Neural cell (in vitro differentiated cells): ENCODE data around the gene CALHM1. TPM values are rescaled to one million over a fixed set of nuclear protein-coding genes. Genes with fewer than 3 reads are reported as not detected.

Experiments used
- H2AFZ ChIP-seq: fragments of 200-600, 300-800 bp; sonication (generic), shearing (Covaris generic); 2 replicates; pipeline ENCODE4 v1.6.0; 2014; ENCODE audit warnings: low read depth, mild to moderate bottlenecking, antibody characterized with exemption, low read length, moderate library complexity
- H3F3A ChIP-seq: fragments of 200-600 bp; shearing (Covaris generic); 2 replicates; pipeline ENCODE4 v1.6.1; 2016; ENCODE audit warnings: mild to moderate bottlenecking, moderate library complexity, mixed read lengths, antibody characterized with exemption, low read length; ENCODE audit not compliant: insufficient read depth, poor library complexity, severe bottlenecking
- H3K27ac ChIP-seq: fragments of 200-600, 300-800 bp; sonication (generic), shearing (Covaris generic); 2 replicates; pipeline ENCODE4 v1.5.1; 2014; ENCODE audit warnings: mild to moderate bottlenecking, low read length, moderate library complexity
- H3K27me3 ChIP-seq: fragments of 300-800, 200-600 bp; sonication (generic), shearing (Covaris generic); 2 replicates; pipeline ENCODE4 v1.6.0; 2014; ENCODE audit warnings: mild to moderate bottlenecking, low read depth, low read length, moderate library complexity; ENCODE audit not compliant: insufficient read depth
- H3K36me3 ChIP-seq: fragments of 300-800, 200-600 bp; sonication (generic), shearing (Covaris generic); 2 replicates; pipeline ENCODE4 v1.5.1; 2014; ENCODE audit warnings: mild to moderate bottlenecking, antibody characterized with exemption, low read length, moderate library complexity; ENCODE audit not compliant: insufficient read depth
- H3K4me2 ChIP-seq: fragments of 300-800, 200-600 bp; sonication (generic), shearing (Covaris generic); 2 replicates; pipeline ENCODE4 v1.6.0; 2014; ENCODE audit warnings: mild to moderate bottlenecking, low read length
- H3K4me3 ChIP-seq: fragments of 300-800, 200-600 bp; sonication (generic), shearing (Covaris generic); 2 replicates; pipeline ENCODE4 v1.5.1; 2014; ENCODE audit warnings: mild to moderate bottlenecking, low read length, moderate library complexity
- H3K79me2 ChIP-seq: fragments of 200-600 bp; shearing (Covaris generic); replicated peaks from 2 replicates; pipeline ENCODE4 v1.6.0; 2014; ENCODE audit warnings: mild to moderate bottlenecking, low read length, moderate library complexity; ENCODE audit not compliant: insufficient read depth
- H3K9ac ChIP-seq: fragments of 300-800, 200-600 bp; sonication (generic), shearing (Covaris generic); 2 replicates; pipeline ENCODE4 v1.6.1; 2016; ENCODE audit warnings: mild to moderate bottlenecking, low read length, mixed read lengths
- H3K9me2 ChIP-seq: fragments of 200-600 bp; shearing (Covaris generic); 2 replicates; pipeline ENCODE4 v1.6.1; 2016; ENCODE audit warnings: mild to moderate bottlenecking, low read length, mixed read lengths; ENCODE audit not compliant: insufficient read depth
- H3K9me3 ChIP-seq: fragments of 200-600, 300-800 bp; sonication (generic), shearing (Covaris generic); 2 replicates; pipeline ENCODE4 v1.6.1; 2016; ENCODE audit warnings: mild to moderate bottlenecking, mixed run types, low read length, moderate library complexity, mixed read lengths
- H4K20me1 ChIP-seq: fragments of 200-600 bp; shearing (Covaris generic); 2 replicates; pipeline ENCODE4 v1.6.1; 2016; ENCODE audit warnings: mild to moderate bottlenecking, mixed run types; ENCODE audit not compliant: insufficient read depth
- EP300 ChIP-seq: fragments of 450-650 bp; conservative IDR thresholded peaks from 2 replicates; pipeline ENCODE4 v1.6.1; 2014; ENCODE audit warnings: antibody characterized with exemption, mild to moderate bottlenecking, moderate library complexity; ENCODE audit not compliant: poor library complexity, severe bottlenecking
- EZH2 ChIP-seq: fragments of 200-600, 300-800 bp; shearing (Covaris generic), sonication (generic); IDR thresholded peaks from 2 replicates; pipeline ENCODE4 v1.6.1; 2014; ENCODE audit warnings: antibody characterized with exemption, low read length, borderline replicate concordance, mild to moderate bottlenecking; ENCODE audit not compliant: insufficient read depth, poor library complexity, severe bottlenecking
- MXI1 ChIP-seq: fragments of 450-650 bp; conservative IDR thresholded peaks from 2 replicates; pipeline ENCODE4 v1.6.1; 2014; ENCODE audit warnings: antibody characterized with exemption, mild to moderate bottlenecking; ENCODE audit not compliant: poor library complexity, severe bottlenecking
- POLR2AphosphoS5 ChIP-seq: IDR thresholded peaks from 2 replicates; pipeline ENCODE4 v1.6.1; 2012
- RAD21 ChIP-seq: fragments of 450-650 bp; conservative IDR thresholded peaks from 2 replicates; pipeline ENCODE4 v1.6.1; 2014; ENCODE audit warnings: antibody characterized with exemption, mild to moderate bottlenecking, moderate library complexity
- SMC3 ChIP-seq: fragments of 450-650 bp; conservative IDR thresholded peaks from 2 replicates; pipeline ENCODE4 v1.6.1; 2014; ENCODE audit warnings: antibody characterized with exemption, mild to moderate bottlenecking, moderate library complexity; ENCODE audit not compliant: poor library complexity
- TAF1 ChIP-seq: IDR thresholded peaks from 2 replicates; pipeline ENCODE4 v1.6.1; 2012; ENCODE audit warnings: low read depth
- polyA plus RNA-seq: library from polyadenylated mRNA; depleted of rRNA; stranded (reverse); fragments of >200 nt; gene quantifications from 2 replicates; pipeline ENCODE4 v1.2.3, GENCODE V29; 2014
- TF ChIP-seq, protein P1 (sequence below): IDR thresholded peaks from 2 replicates; pipeline ENCODE4 v1.6.1; 2012; ENCODE audit warnings: borderline replicate concordance
- TF ChIP-seq, protein P2 (sequence below): fragments of 450-650 bp; IDR thresholded peaks from 2 replicates; pipeline ENCODE4 v1.5.1; 2014; ENCODE audit warnings: antibody characterized with exemption, mild to moderate bottlenecking, moderate library complexity; ENCODE audit not compliant: poor library complexity, severe bottlenecking

The CALHM1 gene
- polyA plus RNA-seq, 1 donor from 2014 or later, result not detected

DNA sequence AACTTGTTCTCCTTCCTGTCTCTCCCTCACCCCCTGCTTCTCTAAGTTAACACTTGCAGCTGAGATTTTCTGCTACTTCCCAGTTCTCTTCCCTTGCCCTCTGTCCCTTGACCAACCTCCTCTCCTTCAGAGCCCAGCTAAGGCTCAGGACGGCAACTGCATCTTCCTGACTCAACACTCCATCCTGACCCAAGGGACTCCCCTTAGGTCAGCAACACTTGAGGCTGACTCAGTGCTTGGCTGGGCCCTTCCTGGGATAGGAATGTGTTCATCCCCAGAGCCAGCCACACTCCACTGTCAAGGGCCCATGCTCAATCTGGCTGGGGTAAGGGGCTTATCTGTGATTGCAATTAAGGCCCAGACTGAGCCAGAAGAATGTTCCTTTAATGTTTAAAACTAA, 10.0 kb downstream of the CALHM1 start:
- no peaks in the 10 kb centered on the region for H3K9me2 ChIP-seq
- TF ChIP-seq, protein P1, sequence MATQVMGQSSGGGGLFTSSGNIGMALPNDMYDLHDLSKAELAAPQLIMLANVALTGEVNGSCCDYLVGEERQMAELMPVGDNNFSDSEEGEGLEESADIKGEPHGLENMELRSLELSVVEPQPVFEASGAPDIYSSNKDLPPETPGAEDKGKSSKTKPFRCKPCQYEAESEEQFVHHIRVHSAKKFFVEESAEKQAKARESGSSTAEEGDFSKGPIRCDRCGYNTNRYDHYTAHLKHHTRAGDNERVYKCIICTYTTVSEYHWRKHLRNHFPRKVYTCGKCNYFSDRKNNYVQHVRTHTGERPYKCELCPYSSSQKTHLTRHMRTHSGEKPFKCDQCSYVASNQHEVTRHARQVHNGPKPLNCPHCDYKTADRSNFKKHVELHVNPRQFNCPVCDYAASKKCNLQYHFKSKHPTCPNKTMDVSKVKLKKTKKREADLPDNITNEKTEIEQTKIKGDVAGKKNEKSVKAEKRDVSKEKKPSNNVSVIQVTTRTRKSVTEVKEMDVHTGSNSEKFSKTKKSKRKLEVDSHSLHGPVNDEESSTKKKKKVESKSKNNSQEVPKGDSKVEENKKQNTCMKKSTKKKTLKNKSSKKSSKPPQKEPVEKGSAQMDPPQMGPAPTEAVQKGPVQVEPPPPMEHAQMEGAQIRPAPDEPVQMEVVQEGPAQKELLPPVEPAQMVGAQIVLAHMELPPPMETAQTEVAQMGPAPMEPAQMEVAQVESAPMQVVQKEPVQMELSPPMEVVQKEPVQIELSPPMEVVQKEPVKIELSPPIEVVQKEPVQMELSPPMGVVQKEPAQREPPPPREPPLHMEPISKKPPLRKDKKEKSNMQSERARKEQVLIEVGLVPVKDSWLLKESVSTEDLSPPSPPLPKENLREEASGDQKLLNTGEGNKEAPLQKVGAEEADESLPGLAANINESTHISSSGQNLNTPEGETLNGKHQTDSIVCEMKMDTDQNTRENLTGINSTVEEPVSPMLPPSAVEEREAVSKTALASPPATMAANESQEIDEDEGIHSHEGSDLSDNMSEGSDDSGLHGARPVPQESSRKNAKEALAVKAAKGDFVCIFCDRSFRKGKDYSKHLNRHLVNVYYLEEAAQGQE, result no peak
- TF ChIP-seq EZH2, result no peak
- TF ChIP-seq, protein P2, sequence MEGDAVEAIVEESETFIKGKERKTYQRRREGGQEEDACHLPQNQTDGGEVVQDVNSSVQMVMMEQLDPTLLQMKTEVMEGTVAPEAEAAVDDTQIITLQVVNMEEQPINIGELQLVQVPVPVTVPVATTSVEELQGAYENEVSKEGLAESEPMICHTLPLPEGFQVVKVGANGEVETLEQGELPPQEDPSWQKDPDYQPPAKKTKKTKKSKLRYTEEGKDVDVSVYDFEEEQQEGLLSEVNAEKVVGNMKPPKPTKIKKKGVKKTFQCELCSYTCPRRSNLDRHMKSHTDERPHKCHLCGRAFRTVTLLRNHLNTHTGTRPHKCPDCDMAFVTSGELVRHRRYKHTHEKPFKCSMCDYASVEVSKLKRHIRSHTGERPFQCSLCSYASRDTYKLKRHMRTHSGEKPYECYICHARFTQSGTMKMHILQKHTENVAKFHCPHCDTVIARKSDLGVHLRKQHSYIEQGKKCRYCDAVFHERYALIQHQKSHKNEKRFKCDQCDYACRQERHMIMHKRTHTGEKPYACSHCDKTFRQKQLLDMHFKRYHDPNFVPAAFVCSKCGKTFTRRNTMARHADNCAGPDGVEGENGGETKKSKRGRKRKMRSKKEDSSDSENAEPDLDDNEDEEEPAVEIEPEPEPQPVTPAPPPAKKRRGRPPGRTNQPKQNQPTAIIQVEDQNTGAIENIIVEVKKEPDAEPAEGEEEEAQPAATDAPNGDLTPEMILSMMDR, result no peak
- no peaks in the 10 kb centered on the region for H3K79me2 ChIP-seq
- H3K4me2 ChIP-seq, result no peak overlapping the region
- no peak overlapping the region for H3K27ac ChIP-seq
- H3K27me3 ChIP-seq, result no peaks in the 10 kb centered on the region
- H2AFZ ChIP-seq, result no peak overlapping the region
- H3K4me3 ChIP-seq, result no peak overlapping the region
- no peaks in the 10 kb centered on the region for H3F3A ChIP-seq
- H3K9ac ChIP-seq, result no peak overlapping the region
- no peaks in the 10 kb centered on the region for H4K20me1 ChIP-seq
- peaks cover 7% of the 10 kb centered on the region for H3K36me3 ChIP-seq
- no peaks in the 10 kb centered on the region for H3K9me3 ChIP-seq

DNA sequence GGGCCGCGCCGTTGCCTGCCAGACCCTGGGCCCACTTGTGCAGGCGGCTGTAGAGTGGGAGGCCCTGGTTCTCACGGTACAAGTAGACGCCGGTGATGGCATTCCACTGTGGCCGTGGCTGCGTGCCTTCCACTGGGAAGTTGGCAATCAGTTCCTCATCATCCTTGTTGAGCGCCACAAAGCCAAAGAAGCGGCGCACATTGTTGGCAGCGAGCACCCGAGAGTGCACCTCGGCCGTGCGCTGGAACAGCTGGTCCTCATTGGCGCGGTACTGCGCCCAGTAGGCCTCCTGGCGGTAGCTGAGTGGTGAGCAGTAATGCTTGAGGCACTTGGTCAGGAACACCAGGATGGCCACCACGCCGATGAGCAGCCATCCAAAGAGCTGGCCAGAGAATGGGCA, 11.5 kb downstream of the CALHM1 start:
- H3K4me2 ChIP-seq, result no peak overlapping the region
- H3F3A ChIP-seq, result no peaks in the 10 kb centered on the region
- H3K9me2 ChIP-seq, result no peaks in the 10 kb centered on the region
- H3K36me3 ChIP-seq, result peaks cover 7% of the 10 kb centered on the region
- TF ChIP-seq EZH2 (no peak), SMC3 (no peak), RAD21 (no peak), POLR2AphosphoS5 (no peak), EP300 (no peak), TAF1 (no peak), MXI1 (no peak)
- TF ChIP-seq, protein P1, result no peak
- TF ChIP-seq, protein P2, result no peak
- H3K79me2 ChIP-seq, result no peaks in the 10 kb centered on the region
- H4K20me1 ChIP-seq, result no peaks in the 10 kb centered on the region
- no peaks in the 10 kb centered on the region for H3K27me3 ChIP-seq
- no peak overlapping the region for H2AFZ ChIP-seq
- no peaks in the 10 kb centered on the region for H3K9me3 ChIP-seq
- H3K27ac ChIP-seq, result no peak overlapping the region
- H3K4me3 ChIP-seq, result no peak overlapping the region
- no peak overlapping the region for H3K9ac ChIP-seq
